GM21515 (cell line): ENCODE measurements around the gene THEM4.

Experiments used
- ATAC-seq: cut with Tn5 transposase; IDR thresholded peaks from one replicate; pipeline ENCODE4 v1.9.1; 2021; ENCODE audit not compliant: unreplicated experiment

The THEM4 gene

GRCh38 chr1:151839082-151839412 lies 70.3 kb downstream of the THEM4 start:
- no peak for ATAC-seq

DNA sequence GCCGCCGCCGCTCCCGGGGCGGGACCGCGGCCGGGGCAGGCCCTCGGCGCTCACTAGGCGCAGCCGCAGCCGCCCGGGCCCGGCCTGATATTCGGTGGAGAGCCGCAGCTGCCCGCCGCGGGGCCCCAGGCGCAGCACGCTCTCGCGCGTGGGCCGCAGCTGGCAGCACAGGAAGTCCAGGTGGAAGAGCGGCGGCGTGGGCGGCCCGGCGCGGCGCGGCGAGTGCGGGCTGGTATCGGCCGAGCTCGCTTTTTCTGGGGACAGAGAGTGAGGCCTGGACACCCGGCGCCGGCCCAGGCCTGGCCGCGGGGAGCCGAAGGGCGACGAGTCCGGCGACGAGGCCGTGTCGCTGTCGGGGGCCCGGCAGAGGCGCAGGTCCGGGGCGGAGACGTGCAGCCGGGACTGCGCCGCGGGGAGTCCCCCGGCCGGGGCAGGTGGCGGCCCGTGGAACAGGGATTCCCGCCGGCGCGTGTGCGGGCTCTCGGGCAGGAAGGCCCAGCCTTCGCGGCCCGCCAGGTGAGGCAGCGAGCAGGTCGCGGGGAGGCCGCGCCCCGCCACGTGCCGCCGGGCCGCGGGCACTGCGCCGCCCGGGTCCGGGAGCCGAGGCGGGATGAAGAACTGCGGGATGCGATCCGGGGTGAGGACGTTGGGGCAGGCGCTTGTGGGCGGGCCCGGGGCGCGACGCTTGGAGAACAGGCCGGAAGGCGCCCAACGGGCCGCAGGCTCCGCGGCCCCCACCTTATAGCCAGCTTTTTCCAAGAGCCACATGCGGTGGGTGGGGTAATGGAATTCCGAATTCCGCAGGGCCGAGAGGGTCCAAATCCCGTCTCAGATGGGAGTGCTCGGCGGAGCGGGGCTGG lies 70.9 kb downstream of the THEM4 start:
- ATAC-seq: no peak

DNA sequence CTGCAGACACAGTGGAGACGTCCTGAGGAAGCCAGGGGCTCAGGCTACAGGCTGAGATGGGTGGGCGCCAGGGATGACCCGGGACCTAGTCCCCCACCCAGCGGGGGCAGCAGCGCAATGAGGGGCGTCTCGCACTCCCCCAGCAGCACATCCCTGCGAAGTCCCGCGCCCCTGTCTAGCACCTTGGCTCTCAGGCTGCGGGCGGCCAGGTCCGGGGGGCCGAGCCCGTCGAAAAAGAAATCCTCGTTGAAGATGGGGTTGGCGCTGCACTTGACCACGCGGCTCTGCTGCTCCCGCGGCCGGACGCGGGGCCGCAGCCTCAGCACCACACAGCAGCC lies 71.5 kb downstream of the THEM4 start:
- no peak for ATAC-seq

DNA sequence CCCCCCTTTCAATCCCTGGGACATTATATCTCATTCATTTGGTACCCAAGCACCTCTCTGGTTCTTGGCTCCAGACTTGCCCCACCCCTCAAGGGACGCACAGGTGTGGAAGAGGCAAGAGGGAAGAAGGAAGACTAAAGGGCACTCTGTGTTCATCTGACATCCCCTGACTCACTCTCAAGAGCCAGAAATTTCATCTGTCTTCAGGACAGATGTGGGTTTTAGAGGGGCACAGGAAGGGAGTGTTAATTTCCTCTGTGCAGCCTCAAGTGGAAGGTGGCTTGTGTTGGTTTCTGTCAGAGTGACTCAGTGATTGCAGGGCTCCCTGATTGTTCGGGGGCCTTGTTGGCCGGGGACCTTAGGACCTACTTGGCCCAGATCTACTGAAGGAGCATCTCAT lies 72.1 kb downstream of the THEM4 start:
- ATAC-seq: no peak

DNA sequence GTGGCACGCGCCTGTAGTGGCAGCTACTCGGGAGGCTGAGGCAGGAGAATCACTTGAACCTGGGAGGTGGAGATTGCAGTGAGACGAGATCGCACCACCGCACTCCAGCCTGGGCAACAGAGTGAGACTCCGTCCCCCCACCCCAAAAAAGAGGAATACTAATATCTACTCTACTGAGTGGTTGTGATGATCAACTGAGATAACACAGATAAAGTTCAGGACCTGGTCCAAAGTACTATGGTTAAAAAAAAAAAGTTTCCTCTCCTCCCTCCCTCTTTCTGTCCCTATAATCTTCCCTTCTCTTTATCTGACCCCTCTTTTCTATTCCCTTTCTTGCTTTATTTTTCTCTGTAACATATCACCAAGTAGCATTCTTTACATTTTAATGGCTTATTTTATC lies 73.7 kb downstream of the THEM4 start:
- no peak for ATAC-seq

DNA sequence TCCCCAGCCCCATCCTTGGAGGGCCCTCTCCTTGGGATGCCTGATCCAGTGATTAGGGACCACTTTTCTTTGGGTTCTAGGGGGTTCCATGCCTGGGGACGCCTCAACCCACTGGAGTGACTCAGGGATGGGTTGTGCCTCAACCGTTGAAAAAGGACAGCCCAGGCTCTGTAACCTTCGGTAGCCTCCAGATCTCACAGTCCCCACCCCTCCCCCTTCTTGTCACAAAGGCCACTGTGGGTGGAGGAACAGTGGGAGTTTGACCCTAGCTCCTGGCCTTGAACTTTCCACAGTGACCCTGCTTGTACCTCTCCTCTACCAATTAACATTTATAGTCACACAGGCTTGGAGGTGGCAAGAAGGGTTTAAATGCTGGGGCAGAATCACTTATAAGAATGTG lies 75.1 kb downstream of the THEM4 start:
- no peak for ATAC-seq

DNA sequence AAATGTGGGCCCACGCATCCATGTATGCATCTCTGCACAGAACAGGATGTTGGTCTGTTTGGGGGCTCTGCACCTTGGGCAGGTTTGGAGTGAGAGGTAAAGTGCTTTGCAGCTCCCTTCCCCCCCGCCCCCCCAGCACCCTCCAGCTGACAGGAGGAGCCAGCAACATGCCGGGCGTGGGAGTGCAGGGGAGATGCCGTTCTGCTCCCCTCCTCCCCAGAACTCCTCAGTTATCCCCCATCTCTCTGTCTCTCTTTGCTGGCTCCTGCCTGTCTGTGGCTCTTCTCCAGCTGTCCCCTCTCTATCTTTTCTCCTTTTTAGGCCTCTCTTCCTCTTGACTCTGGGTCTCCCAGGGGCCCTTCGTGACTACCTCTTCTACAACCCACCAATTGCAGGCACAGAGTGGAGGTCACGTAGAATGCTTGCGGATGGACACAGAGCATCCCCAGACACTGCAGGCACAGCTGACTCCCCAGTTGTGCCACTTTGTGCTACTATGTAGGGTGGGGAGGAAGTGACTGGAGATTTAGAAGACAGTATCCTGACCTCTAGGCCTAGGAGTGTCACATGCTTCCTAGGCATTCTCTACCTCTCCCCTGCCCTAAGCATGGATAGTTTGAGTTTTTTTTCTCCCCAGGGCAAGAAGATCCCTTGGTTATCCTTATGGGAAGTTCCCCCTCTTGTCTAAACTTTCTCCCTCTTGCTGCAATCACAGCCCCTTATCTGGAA lies 76.0 kb downstream of the THEM4 start:
- no peak for ATAC-seq

- ATAC-seq: no peak
Observed at GRCh38 chr1:151832318-151832980, 76.9 kb downstream of the THEM4 start.

- ATAC-seq: no peak
Observed at GRCh38 chr1:151831605-151832004, 77.7 kb downstream of the THEM4 start, which contains the start of gene RORC. TSS of gene RORC (minus strand) at chr1:151831802. CDS start at chr1:151831764, 38 bp downstream.

DNA sequence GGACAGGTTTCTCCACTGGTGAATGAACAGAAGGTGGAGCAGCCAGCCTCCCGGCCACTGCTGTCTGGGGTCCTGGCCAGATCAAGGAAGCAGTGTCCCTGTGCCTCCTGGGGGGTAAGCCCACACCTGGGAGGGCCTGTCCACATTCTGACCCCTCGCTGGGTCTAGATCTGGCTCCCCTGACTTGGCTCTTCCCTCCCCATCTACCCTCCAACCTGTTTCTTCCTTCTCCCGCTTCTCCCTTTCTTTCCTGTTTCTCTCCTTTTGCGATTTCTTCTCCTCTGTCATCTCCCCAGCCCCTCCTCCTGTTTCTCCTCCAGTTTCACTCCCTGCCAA lies 78.1 kb downstream of the THEM4 start:
- no peak for ATAC-seq

- ATAC-seq: no peak
Observed at GRCh38 chr1:151830055-151830454, 79.3 kb downstream of the THEM4 start.

DNA sequence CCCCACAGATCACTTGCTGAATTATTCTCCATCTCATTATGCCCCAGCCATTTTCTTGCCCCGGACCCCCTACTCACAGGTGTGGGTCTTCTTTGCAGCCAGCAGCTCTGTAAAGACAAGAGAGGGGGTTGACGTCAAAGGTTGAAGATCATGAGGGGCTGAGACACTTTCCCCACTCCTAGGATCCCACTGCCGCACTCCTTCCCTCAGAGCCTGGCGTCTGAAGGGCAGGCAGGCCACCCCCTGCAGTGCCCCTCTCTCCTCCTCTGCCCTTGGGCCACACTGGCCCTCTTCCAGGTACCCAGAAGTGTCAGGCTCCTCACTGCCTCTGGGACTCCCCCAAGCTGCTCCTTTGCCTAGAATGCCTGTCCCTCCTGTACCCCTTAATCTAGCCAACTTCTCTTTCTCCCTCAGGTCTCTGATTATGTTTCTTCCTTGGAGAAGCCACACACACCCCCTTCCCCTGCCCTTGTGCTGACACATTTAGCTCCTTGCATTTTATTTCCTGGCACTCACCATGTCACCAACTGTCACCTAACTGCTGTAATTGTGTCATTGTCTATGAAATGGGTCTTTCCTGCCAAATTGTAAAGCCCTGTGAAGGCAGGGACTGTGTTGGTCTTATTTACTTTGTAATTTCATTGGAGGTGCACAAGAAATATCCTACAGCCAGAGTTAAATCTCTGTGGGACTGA lies 79.8 kb downstream of the THEM4 start:
- no peak for ATAC-seq

GRCh38 chr1:151828921-151829320 lies 80.4 kb downstream of the THEM4 start:
- ATAC-seq: no peak

- no peak for ATAC-seq
Observed at GRCh38 chr1:151827853-151828252, 81.5 kb downstream of the THEM4 start.

DNA sequence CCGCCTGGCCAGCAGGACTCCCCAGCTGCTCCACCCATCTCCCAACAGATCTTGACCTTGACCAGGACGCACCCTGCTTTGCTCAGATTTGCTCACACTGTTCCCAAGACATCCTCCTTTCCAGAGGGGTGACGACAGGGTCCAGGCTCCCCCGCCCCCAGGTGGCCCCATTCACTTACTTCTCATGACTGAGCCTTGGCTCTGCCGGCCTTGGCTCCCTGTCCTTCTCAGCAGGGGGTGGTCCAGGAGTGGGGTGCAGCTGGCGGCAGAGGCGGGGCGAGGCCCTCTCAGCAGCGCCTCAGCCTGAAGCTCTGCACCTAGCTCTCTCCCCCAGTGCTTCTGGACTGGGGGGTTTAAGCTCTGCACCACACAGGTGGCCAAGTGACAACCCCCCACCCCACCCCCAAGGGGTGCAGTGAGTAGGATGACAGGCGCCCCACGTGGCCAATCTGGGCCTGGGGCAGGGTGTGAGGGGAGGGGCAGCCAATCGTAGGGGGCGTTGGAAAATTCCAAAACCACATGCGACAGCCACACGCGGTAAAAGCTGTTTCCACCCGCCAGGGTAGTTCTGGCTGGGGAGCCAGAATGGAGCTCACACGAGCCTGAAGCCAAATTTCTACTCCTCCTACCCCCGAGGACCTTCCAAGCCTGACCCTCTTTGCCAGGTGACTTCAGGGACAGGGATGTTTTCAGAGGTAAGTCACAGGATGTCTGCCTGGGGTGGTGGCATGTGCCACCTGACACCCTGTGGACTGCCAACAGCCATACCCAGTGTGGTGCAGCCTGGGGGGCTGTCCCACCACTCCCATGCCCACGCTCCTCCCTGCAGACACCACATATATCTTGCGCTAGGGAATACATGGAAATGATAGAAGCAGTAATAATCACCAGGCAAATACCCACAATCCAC lies 83.3 kb downstream of the THEM4 start:
- ATAC-seq: no peak

- no peak for ATAC-seq
Observed at GRCh38 chr1:151825204-151825603, 84.1 kb downstream of the THEM4 start.
